MM.1S (cell line): ENCODE results near the gene MIEN1.

Experiments used
- DNase-seq: peaks from one replicate; pipeline ENCODE4 v3.0.0-alpha.2; 2015
- H2AFZ ChIP-seq: fragments of 300-600 bp; sonication (generic); 2 replicates; pipeline ENCODE4 v1.6.0; 2016; ENCODE audit warnings: antibody characterized with exemption, low read length
- H3F3A ChIP-seq: fragments of 300-600 bp; sonication (generic); 2 replicates; pipeline ENCODE4 v1.6.1; 2016; ENCODE audit warnings: mild to moderate bottlenecking, antibody characterized with exemption, low read length, moderate library complexity, mixed read lengths; ENCODE audit not compliant: insufficient read depth
- H3K27ac ChIP-seq: fragments of 300-600 bp; sonication (generic); 2 replicates; pipeline ENCODE4 v1.5.1; 2016; ENCODE audit warnings: mild to moderate bottlenecking, low read length
- H3K27me3 ChIP-seq: fragments of 300-600 bp; sonication (generic); replicated peaks from 2 replicates; pipeline ENCODE4 v1.6.0; 2016; ENCODE audit warnings: low read length; ENCODE audit not compliant: insufficient read depth
- H3K36me3 ChIP-seq: fragments of 300-600 bp; sonication (generic); replicated peaks from 2 replicates; pipeline ENCODE4 v1.6.1; 2016; ENCODE audit warnings: mild to moderate bottlenecking, low read length, mixed read lengths; ENCODE audit not compliant: insufficient read depth
- H3K4me1 ChIP-seq: fragments of 300-600 bp; sonication (generic); 2 replicates; pipeline ENCODE4 v1.6.1; 2016; ENCODE audit warnings: low read length, mixed read lengths
- H3K4me2 ChIP-seq: fragments of 300-600 bp; sonication (generic); 2 replicates; pipeline ENCODE4 v1.6.0; 2016; ENCODE audit warnings: low read depth, low read length
- H3K4me3 ChIP-seq: fragments of 300-600 bp; sonication (generic); 2 replicates; pipeline ENCODE4 v1.5.1; 2016; ENCODE audit warnings: low read length, mixed read lengths
- H3K79me2 ChIP-seq: fragments of 300-600 bp; sonication (generic); 2 replicates; pipeline ENCODE4 v1.6.1; 2016; ENCODE audit warnings: mixed run types, low read length, mixed read lengths
- H3K9ac ChIP-seq: fragments of 300-600 bp; sonication (generic); 2 replicates; pipeline ENCODE4 v1.6.1; 2016; ENCODE audit warnings: low read length, mixed read lengths
- H3K9me2 ChIP-seq: fragments of 300-600 bp; sonication (generic); replicated peaks from 2 replicates; pipeline ENCODE4 v1.6.1; 2016; ENCODE audit warnings: mild to moderate bottlenecking, low read length, mixed read lengths; ENCODE audit not compliant: insufficient read depth
- H3K9me3 ChIP-seq: fragments of 300-600 bp; sonication (generic); replicated peaks from 2 replicates; pipeline ENCODE4 v1.6.1; 2016; ENCODE audit warnings: mild to moderate bottlenecking, low read length, mixed read lengths; ENCODE audit not compliant: insufficient read depth
- H4K20me1 ChIP-seq: fragments of 300-600 bp; sonication (generic); 2 replicates; pipeline ENCODE4 v1.6.1; 2016; ENCODE audit warnings: mild to moderate bottlenecking, low read length, moderate library complexity, mixed read lengths; ENCODE audit not compliant: insufficient read depth
- CTCF ChIP-seq: fragments of 300-600 bp; sonication (generic); IDR thresholded peaks from 2 replicates; pipeline ENCODE4 v1.5.1; 2016; ENCODE audit warnings: antibody characterized with exemption, low read length, mixed read lengths
- EZH2 ChIP-seq: fragments of 300-600 bp; sonication (generic); optimal IDR thresholded peaks from 2 replicates; pipeline ENCODE3; 2017; ENCODE audit warnings: low read depth, mild to moderate bottlenecking, antibody characterized with exemption, low read length, mixed read lengths
- EZH2phosphoT487 ChIP-seq: fragments of 300-600 bp; sonication (generic); IDR thresholded peaks from 2 replicates; pipeline ENCODE4 v1.6.1; 2018; ENCODE audit warnings: antibody characterized with exemption, low read length

MIEN1 gene

DNA sequence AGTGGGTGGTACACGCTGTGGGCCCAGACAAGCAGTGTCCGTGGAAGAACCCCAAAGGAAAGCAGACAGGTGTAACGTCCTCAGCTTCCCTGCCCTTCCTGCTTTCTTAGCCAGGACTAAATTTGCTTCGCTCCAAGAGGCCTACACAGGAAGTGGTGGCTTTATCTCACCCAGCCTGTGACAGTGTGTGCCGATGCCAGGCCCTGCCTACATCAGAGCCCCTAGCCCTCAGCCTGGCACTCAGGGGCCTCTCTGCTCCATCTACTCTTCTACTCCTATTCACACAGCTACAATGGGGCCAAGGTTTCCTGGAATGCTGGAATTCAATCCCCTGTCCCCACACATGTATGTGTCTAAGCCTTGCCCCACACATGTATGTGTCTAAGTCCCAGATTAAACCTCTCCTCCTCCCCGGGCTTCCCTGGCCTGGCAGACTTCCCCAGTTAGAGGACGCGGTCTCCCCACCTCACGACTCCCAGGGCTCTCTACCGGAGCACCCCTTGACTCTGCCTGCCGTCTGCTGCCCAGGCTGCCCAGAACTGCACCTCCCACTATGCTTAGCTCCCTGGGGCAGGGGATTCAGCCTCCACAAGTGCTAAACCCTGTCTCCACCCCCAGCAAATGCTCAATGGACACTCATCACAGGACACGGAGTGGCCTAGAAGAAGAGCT is 50.7 kb downstream of the MIEN1 start:
- Histone ChIP-seq H3K9ac (no peak overlapping the region), H3K9me2 (no peaks in the 10 kb centered on the region), H3F3A (no peaks in the 10 kb centered on the region), H3K79me2 (no peaks in the 10 kb centered on the region), H3K4me1 (no peaks in the 10 kb centered on the region), H3K4me3 (no peak overlapping the region), H3K27ac (no peak overlapping the region), H2AFZ (no peak overlapping the region), H3K9me3 (no peaks in the 10 kb centered on the region), H3K36me3 (no peaks in the 10 kb centered on the region), H3K27me3 (no peaks in the 10 kb centered on the region), H3K4me2 (no peak overlapping the region), H4K20me1 (no peaks in the 10 kb centered on the region)
- no peak for DNase-seq
- TF ChIP-seq CTCF = no peak
- TF ChIP-seq EZH2 = no peak
- no peak for TF ChIP-seq EZH2phosphoT487
